Neural cell (in vitro differentiated cells): Measurements from ENCODE around the gene GTF2F2. TPM values are rescaled to one million over a fixed set of nuclear protein-coding genes. Genes with fewer than 3 reads are reported as not detected.
"Not testable (repeated sequence)": the region's sequence is repeated elsewhere in the genome, so short reads cannot be mapped to it uniquely, and the experiment has no call there.

Experiments used
- H2AFZ ChIP-seq: fragments of 200-600, 300-800 bp; sonication (generic), shearing (Covaris generic); 2 replicates; pipeline ENCODE4 v1.6.0; 2014; ENCODE audit warnings: low read depth, mild to moderate bottlenecking, antibody characterized with exemption, low read length, moderate library complexity
- H3F3A ChIP-seq: fragments of 200-600 bp; shearing (Covaris generic); 2 replicates; pipeline ENCODE4 v1.6.1; 2016; ENCODE audit warnings: mild to moderate bottlenecking, moderate library complexity, mixed read lengths, antibody characterized with exemption, low read length; ENCODE audit not compliant: insufficient read depth, poor library complexity, severe bottlenecking
- H3K27ac ChIP-seq: fragments of 200-600, 300-800 bp; sonication (generic), shearing (Covaris generic); 2 replicates; pipeline ENCODE4 v1.5.1; 2014; ENCODE audit warnings: mild to moderate bottlenecking, low read length, moderate library complexity
- H3K27me3 ChIP-seq: fragments of 300-800, 200-600 bp; sonication (generic), shearing (Covaris generic); 2 replicates; pipeline ENCODE4 v1.6.0; 2014; ENCODE audit warnings: mild to moderate bottlenecking, low read depth, low read length, moderate library complexity; ENCODE audit not compliant: insufficient read depth
- H3K36me3 ChIP-seq: fragments of 300-800, 200-600 bp; sonication (generic), shearing (Covaris generic); 2 replicates; pipeline ENCODE4 v1.5.1; 2014; ENCODE audit warnings: mild to moderate bottlenecking, antibody characterized with exemption, low read length, moderate library complexity; ENCODE audit not compliant: insufficient read depth
- H3K4me2 ChIP-seq: fragments of 300-800, 200-600 bp; sonication (generic), shearing (Covaris generic); 2 replicates; pipeline ENCODE4 v1.6.0; 2014; ENCODE audit warnings: mild to moderate bottlenecking, low read length
- H3K4me3 ChIP-seq: fragments of 300-800, 200-600 bp; sonication (generic), shearing (Covaris generic); 2 replicates; pipeline ENCODE4 v1.5.1; 2014; ENCODE audit warnings: mild to moderate bottlenecking, low read length, moderate library complexity
- H3K79me2 ChIP-seq: fragments of 200-600 bp; shearing (Covaris generic); replicated peaks from 2 replicates; pipeline ENCODE4 v1.6.0; 2014; ENCODE audit warnings: mild to moderate bottlenecking, low read length, moderate library complexity; ENCODE audit not compliant: insufficient read depth
- H3K9ac ChIP-seq: fragments of 300-800, 200-600 bp; sonication (generic), shearing (Covaris generic); 2 replicates; pipeline ENCODE4 v1.6.1; 2016; ENCODE audit warnings: mild to moderate bottlenecking, low read length, mixed read lengths
- H3K9me2 ChIP-seq: fragments of 200-600 bp; shearing (Covaris generic); 2 replicates; pipeline ENCODE4 v1.6.1; 2016; ENCODE audit warnings: mild to moderate bottlenecking, low read length, mixed read lengths; ENCODE audit not compliant: insufficient read depth
- H3K9me3 ChIP-seq: fragments of 200-600, 300-800 bp; sonication (generic), shearing (Covaris generic); 2 replicates; pipeline ENCODE4 v1.6.1; 2016; ENCODE audit warnings: mild to moderate bottlenecking, mixed run types, low read length, moderate library complexity, mixed read lengths
- H4K20me1 ChIP-seq: fragments of 200-600 bp; shearing (Covaris generic); 2 replicates; pipeline ENCODE4 v1.6.1; 2016; ENCODE audit warnings: mild to moderate bottlenecking, mixed run types; ENCODE audit not compliant: insufficient read depth
- EP300 ChIP-seq: fragments of 450-650 bp; conservative IDR thresholded peaks from 2 replicates; pipeline ENCODE4 v1.6.1; 2014; ENCODE audit warnings: antibody characterized with exemption, mild to moderate bottlenecking, moderate library complexity; ENCODE audit not compliant: poor library complexity, severe bottlenecking
- EZH2 ChIP-seq: fragments of 200-600, 300-800 bp; shearing (Covaris generic), sonication (generic); IDR thresholded peaks from 2 replicates; pipeline ENCODE4 v1.6.1; 2014; ENCODE audit warnings: antibody characterized with exemption, low read length, borderline replicate concordance, mild to moderate bottlenecking; ENCODE audit not compliant: insufficient read depth, poor library complexity, severe bottlenecking
- MXI1 ChIP-seq: fragments of 450-650 bp; conservative IDR thresholded peaks from 2 replicates; pipeline ENCODE4 v1.6.1; 2014; ENCODE audit warnings: antibody characterized with exemption, mild to moderate bottlenecking; ENCODE audit not compliant: poor library complexity, severe bottlenecking
- POLR2AphosphoS5 ChIP-seq: IDR thresholded peaks from 2 replicates; pipeline ENCODE4 v1.6.1; 2012
- RAD21 ChIP-seq: fragments of 450-650 bp; conservative IDR thresholded peaks from 2 replicates; pipeline ENCODE4 v1.6.1; 2014; ENCODE audit warnings: antibody characterized with exemption, mild to moderate bottlenecking, moderate library complexity
- SMC3 ChIP-seq: fragments of 450-650 bp; conservative IDR thresholded peaks from 2 replicates; pipeline ENCODE4 v1.6.1; 2014; ENCODE audit warnings: antibody characterized with exemption, mild to moderate bottlenecking, moderate library complexity; ENCODE audit not compliant: poor library complexity
- TAF1 ChIP-seq: IDR thresholded peaks from 2 replicates; pipeline ENCODE4 v1.6.1; 2012; ENCODE audit warnings: low read depth
- polyA plus RNA-seq: library from polyadenylated mRNA; depleted of rRNA; stranded (reverse); fragments of >200 nt; gene quantifications from 2 replicates; pipeline ENCODE4 v1.2.3, GENCODE V29; 2014
- TF ChIP-seq, protein P1 (sequence below): IDR thresholded peaks from 2 replicates; pipeline ENCODE4 v1.6.1; 2012; ENCODE audit warnings: borderline replicate concordance
- TF ChIP-seq, protein P2 (sequence below): fragments of 450-650 bp; IDR thresholded peaks from 2 replicates; pipeline ENCODE4 v1.5.1; 2014; ENCODE audit warnings: antibody characterized with exemption, mild to moderate bottlenecking, moderate library complexity; ENCODE audit not compliant: poor library complexity, severe bottlenecking

The GTF2F2 gene
- polyA plus RNA-seq, 1 donor from 2014 or later: 29.6 TPM

DNA sequence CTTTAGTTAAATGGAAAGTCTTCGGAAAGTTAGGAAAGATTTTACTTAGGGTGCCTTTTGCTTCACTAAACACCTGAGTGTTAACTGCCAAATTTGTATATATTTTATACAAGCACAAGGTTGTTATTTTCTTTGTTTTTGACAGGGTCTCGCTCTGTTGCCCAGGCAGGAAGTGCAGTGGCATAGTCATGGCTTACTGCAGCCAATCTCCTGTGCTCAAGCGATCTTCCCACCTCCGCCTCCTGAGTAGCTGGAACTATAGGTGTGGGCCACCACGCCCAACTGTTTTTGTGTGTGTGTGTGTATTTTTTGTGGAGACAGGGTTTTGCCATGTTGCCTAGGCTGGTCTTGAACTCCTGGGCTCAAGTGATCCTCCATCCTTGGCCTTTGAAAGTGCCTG is 64.4 kb downstream of the GTF2F2 start:
- no peak overlapping the region for H3K27ac ChIP-seq
- no peak overlapping the region for H3K4me2 ChIP-seq
- TF ChIP-seq, protein P1, sequence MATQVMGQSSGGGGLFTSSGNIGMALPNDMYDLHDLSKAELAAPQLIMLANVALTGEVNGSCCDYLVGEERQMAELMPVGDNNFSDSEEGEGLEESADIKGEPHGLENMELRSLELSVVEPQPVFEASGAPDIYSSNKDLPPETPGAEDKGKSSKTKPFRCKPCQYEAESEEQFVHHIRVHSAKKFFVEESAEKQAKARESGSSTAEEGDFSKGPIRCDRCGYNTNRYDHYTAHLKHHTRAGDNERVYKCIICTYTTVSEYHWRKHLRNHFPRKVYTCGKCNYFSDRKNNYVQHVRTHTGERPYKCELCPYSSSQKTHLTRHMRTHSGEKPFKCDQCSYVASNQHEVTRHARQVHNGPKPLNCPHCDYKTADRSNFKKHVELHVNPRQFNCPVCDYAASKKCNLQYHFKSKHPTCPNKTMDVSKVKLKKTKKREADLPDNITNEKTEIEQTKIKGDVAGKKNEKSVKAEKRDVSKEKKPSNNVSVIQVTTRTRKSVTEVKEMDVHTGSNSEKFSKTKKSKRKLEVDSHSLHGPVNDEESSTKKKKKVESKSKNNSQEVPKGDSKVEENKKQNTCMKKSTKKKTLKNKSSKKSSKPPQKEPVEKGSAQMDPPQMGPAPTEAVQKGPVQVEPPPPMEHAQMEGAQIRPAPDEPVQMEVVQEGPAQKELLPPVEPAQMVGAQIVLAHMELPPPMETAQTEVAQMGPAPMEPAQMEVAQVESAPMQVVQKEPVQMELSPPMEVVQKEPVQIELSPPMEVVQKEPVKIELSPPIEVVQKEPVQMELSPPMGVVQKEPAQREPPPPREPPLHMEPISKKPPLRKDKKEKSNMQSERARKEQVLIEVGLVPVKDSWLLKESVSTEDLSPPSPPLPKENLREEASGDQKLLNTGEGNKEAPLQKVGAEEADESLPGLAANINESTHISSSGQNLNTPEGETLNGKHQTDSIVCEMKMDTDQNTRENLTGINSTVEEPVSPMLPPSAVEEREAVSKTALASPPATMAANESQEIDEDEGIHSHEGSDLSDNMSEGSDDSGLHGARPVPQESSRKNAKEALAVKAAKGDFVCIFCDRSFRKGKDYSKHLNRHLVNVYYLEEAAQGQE: no peak
- TF ChIP-seq, protein P2, sequence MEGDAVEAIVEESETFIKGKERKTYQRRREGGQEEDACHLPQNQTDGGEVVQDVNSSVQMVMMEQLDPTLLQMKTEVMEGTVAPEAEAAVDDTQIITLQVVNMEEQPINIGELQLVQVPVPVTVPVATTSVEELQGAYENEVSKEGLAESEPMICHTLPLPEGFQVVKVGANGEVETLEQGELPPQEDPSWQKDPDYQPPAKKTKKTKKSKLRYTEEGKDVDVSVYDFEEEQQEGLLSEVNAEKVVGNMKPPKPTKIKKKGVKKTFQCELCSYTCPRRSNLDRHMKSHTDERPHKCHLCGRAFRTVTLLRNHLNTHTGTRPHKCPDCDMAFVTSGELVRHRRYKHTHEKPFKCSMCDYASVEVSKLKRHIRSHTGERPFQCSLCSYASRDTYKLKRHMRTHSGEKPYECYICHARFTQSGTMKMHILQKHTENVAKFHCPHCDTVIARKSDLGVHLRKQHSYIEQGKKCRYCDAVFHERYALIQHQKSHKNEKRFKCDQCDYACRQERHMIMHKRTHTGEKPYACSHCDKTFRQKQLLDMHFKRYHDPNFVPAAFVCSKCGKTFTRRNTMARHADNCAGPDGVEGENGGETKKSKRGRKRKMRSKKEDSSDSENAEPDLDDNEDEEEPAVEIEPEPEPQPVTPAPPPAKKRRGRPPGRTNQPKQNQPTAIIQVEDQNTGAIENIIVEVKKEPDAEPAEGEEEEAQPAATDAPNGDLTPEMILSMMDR: no peak
- no peak for TF ChIP-seq EP300
- no peak for TF ChIP-seq RAD21
- TF ChIP-seq MXI1: no peak
- TF ChIP-seq SMC3: no peak
- TF ChIP-seq TAF1: no peak
- no peak for TF ChIP-seq EZH2
- TF ChIP-seq POLR2AphosphoS5: no peak

DNA sequence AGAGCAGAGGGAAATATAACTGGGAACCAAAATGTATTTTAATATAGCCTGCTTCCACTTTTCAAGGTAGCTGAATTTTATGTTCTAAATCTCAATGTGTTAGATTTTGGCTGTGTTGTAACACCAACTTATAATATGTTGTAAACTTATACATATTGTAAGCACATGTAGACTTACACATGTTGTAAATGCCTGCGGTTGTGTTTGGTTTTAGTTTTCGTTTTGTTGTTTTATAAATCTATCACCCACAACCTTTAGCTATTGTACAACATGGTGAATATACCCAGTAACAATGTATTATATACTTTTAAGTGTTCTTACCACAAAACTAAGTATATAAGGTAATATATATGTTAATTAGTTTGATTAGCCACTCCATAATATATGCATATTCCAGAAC is 65.0 kb downstream of the GTF2F2 start:
- no peaks in the 10 kb centered on the region for H3K79me2 ChIP-seq
- no peak overlapping the region for H2AFZ ChIP-seq
- no peak overlapping the region for H3K4me3 ChIP-seq
- H3K27ac ChIP-seq: no peak overlapping the region
- H3K4me2 ChIP-seq: no peak overlapping the region
- no peaks in the 10 kb centered on the region for H3K9me2 ChIP-seq
- H3K9ac ChIP-seq: no peak overlapping the region
- TF ChIP-seq EZH2 (no peak), EP300 (no peak), RAD21 (no peak), MXI1 (no peak), TAF1 (no peak), SMC3 (no peak), POLR2AphosphoS5 (no peak)
- TF ChIP-seq, protein P1: no peak
- TF ChIP-seq, protein P2: no peak
- no peaks in the 10 kb centered on the region for H3K36me3 ChIP-seq
- H3K27me3 ChIP-seq: no peaks in the 10 kb centered on the region
- H3F3A ChIP-seq: no peaks in the 10 kb centered on the region
- H3K9me3 ChIP-seq: no peaks in the 10 kb centered on the region
- H4K20me1 ChIP-seq: no peaks in the 10 kb centered on the region

More for the DNA sequence above, 64.4 kb downstream of the GTF2F2 start:
- no peaks in the 10 kb centered on the region for H3K27me3 ChIP-seq
- H3K79me2 ChIP-seq: no peaks in the 10 kb centered on the region
- no peak overlapping the region for H3K9ac ChIP-seq
- no peaks in the 10 kb centered on the region for H4K20me1 ChIP-seq
- H3K4me3 ChIP-seq: no peak overlapping the region
- no peaks in the 10 kb centered on the region for H3K36me3 ChIP-seq
- H3F3A ChIP-seq: no peaks in the 10 kb centered on the region
- no peak overlapping the region for H2AFZ ChIP-seq
- H3K9me3 ChIP-seq: no peaks in the 10 kb centered on the region
- no peaks in the 10 kb centered on the region for H3K9me2 ChIP-seq

DNA sequence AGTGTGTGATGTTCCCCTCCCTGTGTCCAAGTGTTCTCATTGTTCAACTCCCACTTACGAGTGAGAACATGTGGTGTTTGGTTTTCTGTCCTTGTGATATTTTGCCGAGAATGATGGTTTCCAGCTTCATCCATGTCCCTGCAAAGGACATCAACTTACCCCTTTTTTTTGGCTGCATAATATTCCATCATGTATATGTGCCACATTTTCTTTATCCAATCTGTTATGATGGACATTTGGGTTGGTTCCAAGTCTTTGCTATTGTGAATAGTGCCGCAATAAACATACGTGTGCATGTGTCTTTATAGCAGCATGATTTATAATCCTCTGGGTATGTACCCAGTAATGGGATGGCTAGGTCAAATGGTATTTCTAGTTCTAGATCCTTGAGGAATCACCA is 68.8 kb downstream of the GTF2F2 start:
- H3K9ac ChIP-seq, H3K79me2 ChIP-seq, H3K36me3 ChIP-seq, H3K27me3 ChIP-seq, H3K4me2 ChIP-seq, H3K4me3 ChIP-seq, H3F3A ChIP-seq, H3K9me3 ChIP-seq, H3K9me2 ChIP-seq, H2AFZ ChIP-seq, H3K27ac ChIP-seq, H4K20me1 ChIP-seq: not testable (repeated sequence)
